ENCODE data around the gene UBA6. TPM values are rescaled to one million over a fixed set of nuclear protein-coding genes. Genes with fewer than 3 reads are reported as not detected.
"Not testable (repeated sequence)": the region's sequence is repeated elsewhere in the genome, so short reads cannot be mapped to it uniquely, and the experiment has no call there.

Gene UBA6
- total RNA-seq, 1 donor from 2014 or later: 41.3 TPM

DNA sequence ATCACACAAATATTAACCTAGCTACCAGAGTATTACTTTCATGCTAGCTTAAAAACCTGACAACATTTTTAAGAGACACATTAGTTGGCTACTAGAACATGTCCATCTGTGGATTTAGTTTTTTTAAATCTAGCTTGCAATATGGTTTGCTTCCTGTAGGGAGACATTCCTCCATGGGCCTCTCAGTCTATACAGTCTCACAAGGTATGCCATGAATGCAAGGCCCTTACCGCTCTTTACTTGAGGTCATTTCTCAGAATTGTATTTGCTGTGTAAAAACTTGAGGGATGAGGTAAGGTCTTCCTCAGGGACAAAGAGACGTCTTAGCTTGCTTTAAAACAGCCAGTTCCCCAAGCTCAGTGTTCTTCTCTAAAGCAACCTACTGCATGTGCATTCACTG is 26.9 kb downstream of the UBA6 start:
- no peak for DNase-seq (ENCODE audit: low spot score)

DNA sequence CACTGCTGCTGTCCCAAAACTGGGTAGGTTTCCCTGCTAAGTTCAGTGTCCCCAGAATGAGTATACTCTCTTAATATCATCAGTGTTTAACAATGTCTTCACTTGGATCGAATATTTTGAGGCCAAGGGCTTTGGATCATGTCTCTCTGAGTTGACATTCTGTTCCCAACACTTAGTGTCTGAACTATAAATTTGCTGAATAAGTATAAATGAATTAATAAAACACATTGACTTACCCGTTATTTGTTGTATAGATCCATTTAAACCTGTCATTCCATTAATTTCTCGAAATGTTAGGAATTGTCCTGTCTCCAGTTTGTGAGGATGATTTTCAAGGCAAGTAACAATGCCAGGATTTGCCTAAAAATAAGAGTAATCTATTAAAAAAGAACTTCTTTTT is 32.6 kb downstream of the UBA6 start:
- no peak for DNase-seq (ENCODE audit: low spot score)

GRCh38 chr4:67660418-67660817 is 40.5 kb downstream of the UBA6 start:
- no peak for DNase-seq (ENCODE audit: low spot score)

- DNase-seq (ENCODE audit: low spot score): no peak
Measured at GRCh38 chr4:67659065-67659464, 41.9 kb downstream of the UBA6 start.

DNA sequence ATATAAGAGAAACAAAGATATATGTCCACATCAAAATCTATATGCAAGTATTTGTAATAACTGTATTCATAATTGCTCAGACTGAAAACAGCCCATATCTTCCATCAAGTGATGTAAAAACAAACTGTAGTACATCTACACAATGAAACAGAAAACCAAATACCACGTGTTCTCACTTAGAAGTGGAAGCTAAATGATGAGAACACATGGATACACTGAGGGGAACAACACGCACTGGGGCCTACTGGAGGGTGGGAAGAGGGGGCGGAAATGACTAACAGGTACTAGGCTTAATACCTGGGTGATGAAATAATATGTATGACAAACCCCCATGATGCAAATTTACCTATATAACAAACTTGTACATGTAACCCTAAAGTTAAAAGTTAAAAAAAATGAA is 42.7 kb downstream of the UBA6 start:
- DNase-seq (ENCODE audit: low spot score): no peak

DNA sequence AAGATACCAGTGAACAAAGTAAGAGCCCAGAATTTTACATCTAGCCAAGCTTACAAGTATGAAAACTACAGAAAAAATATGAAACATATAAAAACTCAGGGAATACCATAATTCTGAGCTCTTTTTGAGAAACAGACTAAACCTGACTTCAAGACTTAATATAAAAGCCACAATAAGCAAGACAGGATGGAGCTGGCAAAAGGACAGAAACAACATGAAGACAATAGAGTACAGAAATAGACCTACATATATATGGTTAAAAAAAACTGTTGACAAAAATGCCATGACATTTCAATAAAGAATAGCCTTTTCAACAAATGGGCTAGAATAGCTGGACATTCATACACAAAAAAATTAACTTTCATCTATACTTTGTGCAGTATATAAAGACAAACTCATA is 49.4 kb downstream of the UBA6 start:
- DNase-seq (ENCODE audit: low spot score): no peak

- no peak for DNase-seq (ENCODE audit: low spot score)
Measured at GRCh38 chr4:67638136-67638535, 62.8 kb downstream of the UBA6 start.

GRCh38 chr4:67636978-67637377 is 64.0 kb downstream of the UBA6 start:
- not testable (repeated sequence) for DNase-seq (ENCODE audit: low spot score)

DNA sequence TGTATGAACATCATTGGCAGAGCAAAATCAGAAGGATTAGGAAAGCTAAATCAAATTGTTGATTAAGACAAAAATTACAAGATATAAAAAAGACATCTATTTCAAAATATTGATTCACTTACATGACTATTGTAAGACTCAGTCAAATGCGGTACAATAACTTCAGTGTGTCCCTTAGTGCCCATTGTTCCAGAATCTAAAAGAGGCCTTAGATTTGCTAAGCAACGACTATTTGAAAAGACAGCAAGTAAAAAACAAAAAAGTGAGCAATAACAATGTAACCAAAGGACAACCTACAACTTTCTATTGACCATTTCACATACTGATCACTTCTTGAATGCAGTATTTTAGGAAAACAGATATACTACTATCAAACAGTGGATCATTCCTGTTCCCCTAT is 65.6 kb downstream of the UBA6 start:
- no peak for DNase-seq (ENCODE audit: low spot score)

DNA sequence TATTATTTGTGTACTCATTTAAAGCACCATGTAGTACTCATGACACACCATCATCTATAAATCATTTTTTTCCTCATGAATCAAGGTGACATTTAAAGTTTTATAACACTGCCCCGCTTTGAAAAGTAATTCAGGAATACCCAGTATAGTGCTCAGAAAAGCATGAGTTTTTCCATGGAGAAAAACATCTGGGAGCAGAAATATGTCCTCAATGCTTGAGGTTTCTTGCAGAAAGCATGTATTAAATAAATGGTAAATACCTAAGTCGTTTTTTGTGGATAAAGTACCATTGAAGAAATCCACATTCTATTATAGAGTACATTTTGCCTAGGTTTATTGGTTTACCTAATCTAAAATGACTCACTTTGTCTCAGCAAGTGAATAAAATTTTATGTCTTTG is 66.2 kb downstream of the UBA6 start:
- DNase-seq (ENCODE audit: low spot score): no peak

GRCh38 chr4:67632492-67632891 is 68.5 kb downstream of the UBA6 start:
- DNase-seq (ENCODE audit: low spot score): no peak

GRCh38 chr4:67624939-67625338 is 76.0 kb downstream of the UBA6 start:
- no peak for DNase-seq (ENCODE audit: low spot score)

GRCh38 chr4:67616478-67616877 is 84.5 kb downstream of the UBA6 start:
- DNase-seq (ENCODE audit: low spot score): no peak

GRCh38 chr4:67615119-67615518 is 85.8 kb downstream of the UBA6 start:
- no peak for DNase-seq (ENCODE audit: low spot score)

DNA sequence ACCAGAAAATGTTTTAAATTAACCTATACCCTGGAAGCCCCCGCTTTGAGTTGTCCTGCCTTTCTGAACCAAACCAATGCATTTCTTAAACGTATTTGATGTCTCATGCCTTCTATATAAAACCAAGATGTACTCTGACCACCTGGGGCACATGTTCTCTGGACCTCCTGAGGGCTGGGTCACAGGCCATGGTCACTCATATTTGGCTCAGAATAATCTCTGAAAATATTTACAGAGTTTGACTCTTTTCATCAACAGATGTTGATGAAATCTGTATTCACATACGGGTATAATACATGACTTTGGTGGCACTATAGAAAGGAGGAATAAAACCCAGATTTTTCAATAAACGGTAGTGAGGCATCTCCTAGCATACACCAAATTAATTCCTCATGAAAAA is 86.8 kb downstream of the UBA6 start:
- no peak for DNase-seq (ENCODE audit: low spot score)

DNA sequence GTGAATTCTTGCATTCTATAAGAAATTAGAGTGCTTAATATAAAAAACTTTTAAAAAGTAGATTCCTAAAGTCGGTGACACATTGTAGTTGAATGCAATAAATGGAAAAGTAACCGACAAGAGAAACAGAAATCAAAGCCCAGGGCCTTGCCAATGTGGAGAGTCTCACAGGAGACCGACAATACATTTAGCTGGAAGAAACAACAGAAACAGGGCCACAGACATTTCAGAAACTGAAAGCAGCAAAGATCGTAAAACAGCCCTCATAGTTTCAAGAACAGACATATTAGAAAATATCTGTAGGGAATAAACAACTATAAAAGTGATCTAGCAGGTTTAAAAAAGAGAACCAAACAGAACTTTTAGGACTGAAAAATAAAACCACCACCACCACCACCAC is 92.9 kb downstream of the UBA6 start:
- DNase-seq (ENCODE audit: low spot score): no peak

DNA sequence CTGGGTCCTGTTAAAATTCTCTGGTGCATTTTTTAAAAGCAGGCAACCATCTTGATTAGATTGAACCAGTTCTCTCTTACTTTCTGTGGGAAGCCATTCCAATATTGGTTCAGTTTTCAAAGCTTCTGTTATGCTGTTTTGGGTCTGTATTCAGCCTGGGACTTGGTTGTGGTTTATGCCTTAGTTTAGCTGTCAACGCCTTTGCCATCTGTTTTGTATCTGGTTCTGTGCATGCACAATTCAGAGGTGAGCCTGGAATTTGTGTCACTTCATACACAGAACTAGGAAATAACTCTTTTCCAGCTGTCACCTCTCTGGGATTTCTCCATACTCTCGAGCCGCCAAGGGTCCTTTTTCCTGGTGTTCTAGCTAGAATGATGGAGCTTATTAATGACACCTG is 96.2 kb downstream of the UBA6 start:
- DNase-seq (ENCODE audit: low spot score): no peak

GRCh38 chr4:67604029-67604381 is 97.0 kb downstream of the UBA6 start:
- no peak for DNase-seq (ENCODE audit: low spot score)

DNA sequence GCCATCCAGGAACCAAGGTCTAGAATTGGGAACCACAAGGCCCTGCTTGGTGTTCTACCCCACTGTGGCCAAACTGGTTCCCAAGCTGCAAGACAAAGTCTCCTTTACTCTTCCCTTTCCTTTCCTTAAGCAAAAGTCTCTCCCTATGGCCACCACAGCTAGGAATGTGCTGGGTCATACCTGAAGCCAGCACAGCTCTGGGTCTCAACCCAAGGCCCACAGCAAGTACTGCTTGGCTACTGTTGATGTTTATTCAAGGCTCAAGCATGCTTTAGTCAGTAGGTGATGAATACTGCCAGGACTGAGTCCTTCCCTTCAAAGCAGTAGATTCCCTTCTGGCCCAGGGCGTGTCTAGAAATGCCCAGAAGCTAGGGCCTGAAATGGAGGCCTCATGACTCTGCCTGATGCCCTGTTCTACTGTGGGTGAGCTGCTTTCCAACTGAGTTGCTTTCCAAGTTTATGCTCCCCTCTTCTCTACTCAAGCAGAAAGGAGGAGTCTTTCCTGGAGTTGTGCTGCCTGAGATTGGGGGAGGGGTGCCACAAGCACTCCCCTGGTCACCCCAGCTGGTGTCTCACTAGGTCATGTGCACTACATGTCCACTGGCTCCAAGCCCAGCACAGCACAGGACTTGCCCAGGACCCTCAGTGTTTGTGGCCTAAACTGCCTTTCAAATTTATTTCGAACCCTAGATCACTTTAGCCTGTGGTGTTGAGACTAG is 97.5 kb downstream of the UBA6 start:
- no peak for DNase-seq (ENCODE audit: low spot score)

- no peak for DNase-seq (ENCODE audit: low spot score)
Measured at GRCh38 chr4:67593741-67594175, 107.2 kb downstream of the UBA6 start.

DNA sequence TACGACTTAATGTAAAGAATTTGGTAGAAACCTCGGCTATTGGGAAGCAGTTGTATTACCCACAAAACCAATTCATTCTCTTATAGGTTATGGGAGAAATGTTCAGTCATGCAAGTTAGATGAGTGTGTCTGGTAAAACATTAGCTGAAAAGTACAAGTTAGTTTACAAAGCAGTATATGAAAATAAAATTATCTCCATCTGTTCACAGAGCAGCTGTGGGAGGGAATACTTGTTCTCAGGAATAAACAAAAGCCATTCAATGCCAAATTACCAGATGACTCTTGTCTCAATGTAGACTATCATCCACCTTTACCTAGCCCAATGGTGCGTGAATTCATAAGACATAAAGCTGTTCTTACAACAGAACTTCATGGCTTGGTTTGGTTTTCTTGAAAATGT is 113.8 kb downstream of the UBA6 start:
- no peak for DNase-seq (ENCODE audit: low spot score)

GRCh38 chr4:67584496-67584895 is 116.5 kb downstream of the UBA6 start:
- no peak for DNase-seq (ENCODE audit: low spot score)

DNA sequence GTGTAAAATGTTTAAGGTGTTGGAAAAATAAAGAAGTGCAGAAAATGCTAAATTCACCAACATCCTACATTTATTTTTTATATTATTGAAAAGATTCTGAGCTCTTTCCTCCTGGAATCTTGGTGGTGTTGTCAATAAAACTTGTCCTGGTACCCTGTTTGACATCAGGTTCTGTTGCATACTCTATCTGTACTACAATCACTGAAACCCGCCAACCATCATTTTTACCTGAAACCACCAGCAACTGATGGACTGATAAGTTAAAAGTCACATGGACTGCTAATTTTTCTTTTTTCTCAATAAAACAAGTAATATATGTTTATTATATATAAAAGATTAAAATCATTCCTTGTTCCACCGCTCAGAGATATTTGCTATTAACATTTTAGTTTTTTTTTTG is 119.0 kb downstream of the UBA6 start:
- no peak for DNase-seq (ENCODE audit: low spot score)
